Inflammatory macrophage treated with lipopolysaccharide for 4 hours (primary cell): Measurements from ENCODE around the gene UVRAG.

Experiments used
- DNase-seq: peaks from one replicate; pipeline ENCODE4 v3.0.0-alpha.2; 2020

UVRAG gene

DNA sequence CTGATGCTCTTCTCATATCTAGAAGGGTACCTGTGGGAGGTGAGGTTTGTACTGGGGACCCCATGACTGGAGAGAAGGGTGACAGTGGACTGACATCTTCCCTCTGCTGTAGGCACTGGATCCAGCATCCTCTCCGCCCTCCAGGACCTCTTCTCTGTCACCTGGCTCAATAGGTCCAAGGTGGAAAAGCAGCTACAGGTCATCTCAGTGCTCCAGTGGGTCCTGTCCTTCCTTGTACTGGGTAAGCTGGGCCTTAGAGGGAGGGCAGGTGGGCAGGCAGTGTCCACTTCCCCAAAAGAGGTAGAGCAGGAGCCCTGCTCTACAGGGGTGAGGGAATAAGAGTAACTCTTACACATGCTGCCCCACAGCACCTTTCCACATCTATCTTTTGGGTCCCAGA, 30.5 kb upstream of the UVRAG start:
- DNase-seq, result no peak

DNA sequence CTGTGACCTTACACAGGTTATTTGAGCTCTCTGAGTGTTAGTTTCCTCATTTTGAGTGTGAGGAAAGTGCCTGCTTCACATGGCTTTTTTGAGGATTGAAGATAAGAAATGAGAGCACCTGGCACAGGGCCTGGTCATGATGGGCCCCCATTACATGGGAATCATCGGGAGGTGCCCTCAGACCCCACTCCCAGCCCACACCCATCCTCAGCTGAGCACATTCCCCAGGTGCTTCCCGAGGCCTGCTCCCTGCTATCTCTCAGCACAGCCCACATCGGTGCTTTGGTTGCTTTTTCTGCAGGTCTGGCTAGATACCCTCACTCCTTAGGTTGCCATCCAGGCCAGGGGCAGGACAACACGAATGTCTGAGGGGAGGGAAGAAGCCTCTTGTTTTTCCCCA, 29.8 kb upstream of the UVRAG start:
- DNase-seq, result no peak

DNA sequence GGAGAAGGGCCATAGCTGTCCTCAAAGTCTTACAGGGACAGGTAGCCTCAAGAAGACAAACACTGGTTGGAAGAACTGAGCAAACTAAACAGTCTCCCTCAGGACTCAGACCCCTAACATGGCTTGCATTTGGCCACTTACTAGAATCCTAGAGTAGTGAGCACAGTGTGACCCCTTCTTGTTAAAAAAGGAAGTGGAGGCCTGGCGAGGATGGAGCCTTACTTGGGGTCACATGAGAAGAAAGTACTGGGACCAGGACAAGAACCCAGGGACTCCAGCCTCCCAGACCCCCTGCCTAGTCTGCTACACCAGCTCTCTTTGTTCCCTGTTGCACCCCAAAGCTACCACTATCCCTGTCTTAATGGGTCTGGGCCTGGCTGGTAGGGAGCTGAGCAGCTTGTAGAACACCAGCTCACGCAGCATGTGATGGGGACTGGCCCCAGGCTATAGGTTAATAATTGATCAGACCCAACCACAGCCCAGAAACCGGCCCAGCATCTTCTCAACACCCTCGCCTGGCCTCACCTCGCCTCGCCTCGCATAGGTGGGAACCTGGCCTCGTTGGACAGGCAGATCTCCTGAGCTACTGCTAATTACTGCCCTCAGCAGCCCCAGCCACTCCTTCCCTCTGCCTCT, 28.8 kb upstream of the UVRAG start:
- no peak for DNase-seq

DNA sequence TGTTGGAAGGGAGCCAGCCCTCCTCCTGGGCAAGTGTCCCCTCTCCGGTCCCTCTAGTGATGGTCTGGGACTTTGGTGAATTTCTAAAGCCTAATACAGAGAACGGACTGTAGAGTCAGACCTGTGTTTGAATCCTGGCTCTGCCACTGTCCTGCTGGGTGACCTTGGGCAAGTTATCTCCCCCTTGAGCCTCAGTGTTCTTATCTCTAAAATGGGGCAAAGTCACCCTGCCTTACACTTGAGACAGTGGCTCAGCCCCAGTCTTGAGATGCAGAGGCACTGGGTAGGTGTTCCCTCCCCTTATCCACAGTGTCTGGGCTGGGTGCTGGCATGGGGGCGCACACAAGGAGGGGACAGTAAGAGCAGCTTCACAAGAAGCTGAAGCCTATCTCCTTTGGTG, 25.5 kb upstream of the UVRAG start:
- DNase-seq, result no peak

DNA sequence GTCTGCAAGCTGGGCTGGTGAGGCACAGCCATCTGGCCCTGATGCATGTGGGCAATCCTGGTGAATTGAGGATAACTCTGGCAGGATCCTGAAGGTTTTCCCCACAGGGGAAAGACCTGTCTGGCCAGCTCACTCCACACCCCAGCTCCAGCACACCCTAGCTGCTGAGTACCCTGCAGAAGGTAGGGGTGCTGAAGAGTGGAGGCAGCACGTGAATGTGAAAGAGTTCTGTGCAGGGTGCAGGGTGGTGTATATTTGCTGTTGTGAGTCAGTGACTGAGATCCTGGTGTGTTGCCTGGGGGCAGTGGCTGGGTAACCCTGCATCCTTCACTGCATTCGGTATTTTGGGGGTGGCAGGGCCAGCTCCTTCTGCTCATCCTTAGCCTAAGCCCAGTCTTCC, 24.0 kb upstream of the UVRAG start:
- no peak for DNase-seq

DNA sequence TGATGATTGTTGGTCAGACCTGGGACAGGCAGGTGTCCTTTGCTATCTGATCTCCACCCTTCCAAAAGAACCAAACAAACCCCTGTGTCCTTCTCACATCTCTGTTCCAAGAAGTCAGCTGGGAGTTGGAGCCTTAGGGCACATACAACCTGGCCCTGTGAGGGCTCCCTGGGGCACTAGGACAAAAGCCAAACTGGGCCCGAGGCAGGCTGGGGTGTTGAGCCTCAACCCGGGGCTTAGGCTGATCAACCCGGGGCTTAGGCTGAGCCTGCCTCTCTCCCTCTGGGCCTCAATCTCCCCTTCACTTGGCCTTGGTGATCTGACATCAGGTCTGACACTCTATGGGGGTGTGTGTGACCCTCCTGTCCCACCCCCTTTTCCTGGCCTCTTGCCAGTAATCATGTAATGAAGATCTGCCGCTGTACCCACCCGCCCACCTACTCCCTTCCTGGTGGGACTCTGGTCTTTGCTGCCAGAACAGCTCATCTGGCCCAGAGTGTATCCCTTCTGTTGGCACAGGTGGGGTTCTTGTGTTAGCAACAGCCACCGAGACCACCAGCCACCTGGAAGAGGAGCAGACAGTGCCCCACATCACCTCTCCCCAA, 22.8 kb upstream of the UVRAG start:
- no peak for DNase-seq

DNA sequence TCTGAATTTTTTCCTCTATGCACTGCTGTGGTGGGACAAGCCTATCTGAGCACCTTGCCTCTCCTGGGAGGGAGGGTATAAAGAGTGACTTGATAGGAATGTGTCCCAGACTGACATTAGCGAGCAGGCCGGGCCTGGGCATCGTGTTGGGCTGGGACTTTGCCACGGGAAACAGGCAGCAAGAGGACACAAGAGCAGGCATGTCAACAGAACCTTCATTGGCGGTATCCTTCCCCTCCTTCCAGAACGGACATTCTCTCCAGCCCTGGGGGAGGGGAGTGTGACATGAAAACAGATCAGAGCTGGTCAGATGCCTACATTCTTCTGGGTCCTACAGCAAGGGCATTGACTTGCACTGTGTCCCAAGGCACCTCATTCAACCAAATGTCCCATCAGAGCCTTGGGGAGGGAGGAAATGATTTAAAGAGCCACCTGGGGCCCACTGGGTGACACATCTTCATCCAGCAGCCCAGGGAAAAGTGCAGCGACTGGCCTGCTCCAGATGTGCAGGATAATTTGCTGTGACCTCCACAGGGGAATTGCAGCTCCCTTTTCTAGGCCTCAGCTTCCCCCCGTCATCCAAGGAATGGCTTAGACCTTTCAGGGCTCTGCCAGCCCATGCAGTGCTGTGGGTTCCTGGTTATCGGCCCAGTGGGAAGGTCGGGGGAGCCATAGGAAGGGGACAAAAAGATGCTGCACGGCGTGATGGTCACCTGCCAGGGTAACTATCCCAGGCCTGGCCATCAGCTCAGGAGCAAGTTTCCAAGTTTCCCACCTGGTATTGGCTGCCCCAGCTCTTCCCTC, 21.8 kb upstream of the UVRAG start:
- DNase-seq, result no peak

DNA sequence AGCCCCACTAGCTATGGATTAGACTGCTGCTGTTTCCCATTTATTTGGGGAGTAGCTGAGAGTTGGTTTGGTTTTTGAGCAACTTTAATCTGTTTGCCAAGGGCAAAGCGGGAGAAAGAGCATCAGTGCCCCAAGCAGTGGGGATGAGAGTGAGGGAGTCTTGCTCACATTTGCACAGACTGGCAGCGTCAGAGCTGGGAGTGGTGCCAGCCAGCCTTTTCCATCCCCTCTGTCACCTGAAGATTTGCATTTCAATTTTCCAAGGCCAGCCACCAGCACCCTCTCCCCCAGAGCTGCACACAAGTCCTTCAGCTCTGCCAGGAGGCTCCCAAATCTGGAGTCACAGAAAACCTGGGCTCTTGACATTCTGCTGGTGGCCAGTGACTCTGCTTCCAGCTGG, 21.0 kb upstream of the UVRAG start:
- no peak for DNase-seq

DNA sequence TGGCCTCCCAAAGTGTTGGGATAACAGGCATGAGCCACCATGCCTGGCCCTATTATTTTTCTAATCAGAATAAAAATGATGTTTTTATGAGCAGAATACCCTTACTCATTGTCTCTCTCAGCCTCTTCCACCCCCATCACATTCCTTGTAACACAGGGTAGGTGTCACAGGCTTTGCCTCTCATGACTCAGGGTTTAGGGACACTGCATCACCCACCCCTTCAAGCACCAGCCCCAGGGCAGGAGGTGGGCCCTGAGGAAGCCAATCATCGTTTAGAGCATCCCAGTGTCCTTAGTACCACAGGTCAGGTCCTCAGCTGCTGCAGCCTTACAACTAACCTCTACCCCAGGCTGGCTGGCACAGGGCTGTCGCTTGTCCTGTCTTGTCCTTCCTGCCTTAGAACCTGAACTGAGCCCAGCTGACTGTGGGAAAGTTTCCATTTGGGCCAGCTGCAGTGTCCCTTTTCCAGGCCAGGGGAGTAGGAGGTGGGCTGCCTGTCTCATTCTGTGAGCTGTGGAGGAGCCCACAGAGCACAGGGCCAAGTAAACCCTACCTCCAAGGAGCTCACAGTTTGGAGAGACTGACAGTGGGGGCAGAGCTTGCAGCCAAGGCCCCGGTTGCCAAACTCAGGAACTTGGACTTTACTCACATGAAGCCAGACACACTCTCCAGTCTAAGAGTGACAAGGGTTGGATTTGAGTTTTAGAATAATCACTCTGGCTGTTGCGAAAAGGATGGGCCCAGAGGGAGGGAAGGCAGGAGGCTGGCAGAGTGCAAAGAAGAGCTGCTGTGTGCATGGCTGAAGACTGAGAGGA, 19.5 kb upstream of the UVRAG start:
- no peak for DNase-seq

DNA sequence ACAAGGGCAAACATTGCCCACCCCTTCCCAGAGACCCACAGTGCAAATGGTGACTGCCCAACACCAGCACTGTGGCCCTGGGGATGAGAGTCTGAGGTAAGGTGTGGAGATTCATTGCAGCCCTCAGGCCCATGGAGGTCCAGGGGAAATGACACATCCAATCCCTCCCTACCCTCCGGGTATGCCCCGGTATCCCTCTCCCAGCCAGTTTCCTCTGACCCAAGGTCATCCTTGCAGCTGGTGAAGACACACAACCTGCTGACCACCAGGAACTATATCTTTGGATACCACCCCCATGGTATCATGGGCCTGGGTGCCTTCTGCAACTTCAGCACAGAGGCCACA, 18.9 kb upstream of the UVRAG start:
- DNase-seq, result no peak

DNA sequence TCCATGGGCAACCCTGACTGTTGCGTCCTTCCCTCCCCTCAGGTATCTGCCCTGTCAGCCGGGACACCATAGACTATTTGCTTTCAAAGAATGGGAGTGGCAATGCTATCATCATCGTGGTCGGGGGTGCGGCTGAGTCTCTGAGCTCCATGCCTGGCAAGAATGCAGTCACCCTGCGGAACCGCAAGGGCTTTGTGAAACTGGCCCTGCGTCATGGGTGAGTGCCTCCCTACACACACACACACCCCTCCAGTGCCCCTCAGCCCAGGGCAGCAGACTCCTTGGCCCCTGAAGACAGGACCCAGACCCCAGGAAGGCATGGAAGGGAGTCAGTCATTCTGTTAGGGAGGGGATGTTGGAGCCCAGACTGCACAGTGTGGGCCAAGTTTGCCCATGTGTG, 17.9 kb upstream of the UVRAG start:
- DNase-seq, result no peak

DNA sequence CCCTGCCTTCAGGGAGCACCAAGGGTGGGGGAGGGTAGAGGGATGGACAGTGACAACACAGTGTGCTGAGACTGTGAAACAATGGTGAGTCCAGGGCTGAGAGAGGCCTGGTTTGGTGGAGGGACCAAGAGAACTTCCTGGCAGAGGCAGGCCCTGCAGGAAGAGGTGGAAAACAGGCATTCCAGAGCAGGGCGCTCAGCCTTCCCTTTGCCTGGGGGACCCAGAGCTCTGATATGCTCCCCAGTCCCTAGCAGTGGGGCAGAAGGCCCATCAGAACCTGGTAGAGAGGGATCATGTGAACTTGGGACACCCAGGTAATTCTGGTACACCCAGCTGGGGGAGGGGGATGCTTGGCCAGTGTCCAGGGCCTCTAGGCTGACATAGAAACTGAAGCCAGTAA, 17.2 kb upstream of the UVRAG start:
- no peak for DNase-seq

DNA sequence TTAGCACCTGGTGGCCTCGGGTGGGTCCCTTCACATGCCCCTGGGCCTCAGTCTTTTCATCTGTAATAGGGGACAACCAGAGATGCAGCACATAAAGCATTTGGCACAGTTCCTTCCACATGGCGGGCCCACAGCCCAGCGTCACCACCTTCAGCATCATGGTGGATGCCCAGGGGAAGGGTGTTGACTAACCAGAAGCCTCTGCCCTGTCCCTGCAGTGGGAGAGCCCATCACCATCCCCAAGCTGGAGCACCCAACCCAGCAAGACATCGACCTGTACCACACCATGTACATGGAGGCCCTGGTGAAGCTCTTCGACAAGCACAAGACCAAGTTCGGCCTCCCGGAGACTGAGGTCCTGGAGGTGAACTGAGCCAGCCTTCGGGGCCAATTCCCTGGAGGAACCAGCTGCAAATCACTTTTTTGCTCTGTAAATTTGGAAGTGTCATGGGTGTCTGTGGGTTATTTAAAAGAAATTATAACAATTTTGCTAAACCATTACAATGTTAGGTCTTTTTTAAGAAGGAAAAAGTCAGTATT, 14.8 kb upstream of the UVRAG start:
- no peak for DNase-seq

DNA sequence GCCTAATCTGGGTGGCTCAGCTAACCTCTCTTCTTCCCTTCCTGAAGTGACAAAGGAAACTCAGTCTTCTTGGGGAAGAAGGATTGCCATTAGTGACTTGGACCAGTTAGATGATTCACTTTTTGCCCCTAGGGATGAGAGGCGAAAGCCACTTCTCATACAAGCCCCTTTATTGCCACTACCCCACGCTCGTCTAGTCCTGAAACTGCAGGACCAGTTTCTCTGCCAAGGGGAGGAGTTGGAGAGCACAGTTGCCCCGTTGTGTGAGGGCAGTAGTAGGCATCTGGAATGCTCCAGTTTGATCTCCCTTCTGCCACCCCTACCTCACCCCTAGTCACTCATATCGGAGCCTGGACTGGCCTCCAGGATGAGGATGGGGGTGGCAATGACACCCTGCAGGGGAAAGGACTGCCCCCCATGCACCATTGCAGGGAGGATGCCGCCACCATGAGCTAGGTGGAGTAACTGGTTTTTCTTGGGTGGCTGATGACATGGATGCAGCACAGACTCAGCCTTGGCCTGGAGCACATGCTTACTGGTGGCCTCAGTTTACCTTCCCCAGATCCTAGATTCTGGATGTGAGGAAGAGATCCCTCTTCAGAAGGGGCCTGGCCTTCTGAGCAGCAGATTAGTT, 14.2 kb upstream of the UVRAG start:
- DNase-seq, result no peak

DNA sequence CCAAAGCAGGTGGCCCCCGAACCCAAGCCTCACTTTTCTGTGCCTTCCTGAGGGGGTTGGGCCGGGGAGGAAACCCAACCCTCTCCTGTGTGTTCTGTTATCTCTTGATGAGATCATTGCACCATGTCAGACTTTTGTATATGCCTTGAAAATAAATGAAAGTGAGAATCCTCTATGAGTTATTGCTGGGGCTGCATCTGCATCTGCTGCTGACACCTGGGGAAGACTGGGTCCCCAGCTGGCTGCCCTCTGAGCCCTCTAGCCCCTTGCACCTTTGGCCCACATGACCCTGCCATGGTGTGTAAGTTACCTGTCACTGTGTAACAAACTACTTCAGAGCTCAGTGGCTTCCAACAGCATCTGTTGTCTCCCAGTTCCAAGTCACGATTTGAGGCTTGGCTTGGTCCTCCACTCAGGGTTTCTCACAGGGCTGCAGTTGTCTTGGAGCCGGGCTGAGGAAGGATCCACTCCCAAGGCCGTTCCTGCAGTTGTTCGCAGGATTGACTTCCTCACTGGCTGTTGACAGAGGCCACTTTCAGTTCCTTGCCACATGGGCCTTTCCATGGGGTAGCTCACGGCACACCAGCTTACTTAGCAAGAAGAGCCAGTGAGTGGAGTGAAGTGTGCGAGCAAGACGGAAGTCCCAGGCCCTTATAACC, 13.5 kb upstream of the UVRAG start:
- peak; percentile 88 for DNase-seq

DNA sequence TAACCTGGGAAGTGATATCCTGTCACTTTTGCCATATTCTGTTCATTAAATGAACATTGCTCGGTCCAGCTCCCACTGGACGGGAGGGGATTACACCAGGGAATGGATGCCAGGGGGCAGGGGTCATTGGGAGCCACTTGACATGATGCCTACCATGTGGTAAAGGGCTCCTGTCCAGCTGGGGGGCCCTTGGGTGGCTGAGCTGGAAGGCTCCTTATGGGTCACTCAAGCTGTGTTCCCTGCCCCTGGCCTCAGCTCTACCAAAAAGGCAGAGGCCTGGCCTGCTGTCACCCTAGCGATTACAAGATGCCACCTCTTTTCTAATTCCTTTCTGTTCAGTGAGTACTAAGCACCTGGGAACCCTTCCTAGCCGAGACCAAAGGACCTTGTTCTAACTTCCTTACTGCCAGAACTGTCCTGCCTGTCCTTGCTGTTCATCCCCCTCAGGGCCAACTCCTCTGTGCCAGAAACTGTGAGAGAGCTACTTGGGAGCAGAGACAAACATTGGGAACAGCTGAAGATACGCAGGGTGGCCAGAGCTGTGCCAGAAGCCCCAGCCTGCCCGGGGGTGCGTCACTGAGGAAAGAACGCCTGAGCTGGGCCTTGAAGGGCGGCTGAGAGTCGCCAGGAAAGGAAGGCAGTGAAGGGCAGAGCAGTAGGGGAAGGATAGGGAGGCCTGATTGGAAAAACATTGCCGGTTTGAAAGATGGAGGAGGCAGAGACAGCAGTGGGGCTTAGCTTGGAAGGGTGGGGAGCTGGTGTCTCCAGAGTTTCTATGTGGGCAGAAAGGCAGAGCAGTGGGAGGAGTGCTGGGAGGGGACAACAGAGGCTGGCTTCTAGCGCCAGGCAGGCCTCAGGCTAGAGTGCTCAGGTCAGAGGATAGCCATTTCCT, 12.7 kb upstream of the UVRAG start:
- no peak for DNase-seq

DNA sequence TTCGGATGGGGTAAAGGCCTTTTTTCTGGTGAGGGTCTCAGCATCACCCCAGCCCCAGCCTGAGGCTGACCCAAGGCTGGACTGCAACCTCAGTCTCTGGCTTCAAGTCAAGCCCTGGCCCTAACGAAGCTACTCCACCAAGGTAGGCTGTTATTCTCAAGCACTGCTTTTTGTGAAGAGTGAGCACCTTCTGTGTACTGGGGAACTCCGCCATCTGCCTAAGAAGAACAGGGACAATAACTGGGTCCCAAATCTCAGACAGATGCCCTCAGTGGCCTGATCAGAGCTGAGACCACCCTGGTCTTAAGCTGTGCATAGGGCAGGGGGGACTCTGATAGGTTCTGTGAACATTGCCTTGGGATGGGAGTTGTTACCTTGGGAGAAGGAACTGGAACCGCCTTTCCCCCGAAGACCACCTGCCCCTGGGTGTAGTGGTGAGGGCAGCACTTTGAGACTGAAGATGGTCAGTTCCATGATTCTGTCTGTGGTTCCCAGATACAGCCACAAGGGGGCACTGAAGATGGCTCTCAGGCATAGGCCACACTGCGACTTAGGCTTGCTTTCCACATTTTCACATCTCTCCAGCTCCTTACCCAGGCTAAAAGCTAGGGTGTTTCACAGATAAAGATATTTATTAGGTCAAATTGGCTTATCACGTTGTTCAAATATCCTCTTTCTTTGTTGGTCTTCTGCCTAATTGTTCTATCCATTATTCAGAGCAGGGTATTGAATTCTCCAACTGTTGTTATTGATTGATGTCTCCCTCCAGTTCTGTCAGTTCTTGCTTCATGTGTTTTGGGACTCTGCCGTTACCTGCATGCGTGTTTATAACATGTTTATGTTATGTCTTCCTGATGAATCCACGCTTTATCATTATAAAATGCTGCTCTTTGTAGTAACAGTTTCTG, 11.8 kb upstream of the UVRAG start:
- DNase-seq, result peak; percentile 72

DNA sequence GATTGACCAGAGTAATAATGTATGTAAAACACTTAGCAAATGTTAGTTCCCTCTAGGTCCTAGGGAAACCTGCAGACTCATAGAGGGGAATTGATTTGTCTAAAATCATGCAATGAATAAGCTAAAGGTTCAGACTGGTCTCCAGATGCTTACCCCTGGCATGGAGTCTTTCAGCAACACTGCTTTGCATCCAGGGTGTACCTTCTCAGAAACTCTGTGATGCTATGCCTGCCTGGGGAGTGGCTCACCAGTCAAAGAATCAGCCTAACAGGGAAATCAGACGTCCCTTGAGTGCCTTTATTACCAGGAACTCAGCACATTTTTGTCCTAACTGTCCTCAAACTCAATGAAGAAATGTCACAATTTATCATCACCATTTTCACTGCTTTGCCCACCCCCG, 5.9 kb upstream of the UVRAG start:
- DNase-seq, result no peak

DNA sequence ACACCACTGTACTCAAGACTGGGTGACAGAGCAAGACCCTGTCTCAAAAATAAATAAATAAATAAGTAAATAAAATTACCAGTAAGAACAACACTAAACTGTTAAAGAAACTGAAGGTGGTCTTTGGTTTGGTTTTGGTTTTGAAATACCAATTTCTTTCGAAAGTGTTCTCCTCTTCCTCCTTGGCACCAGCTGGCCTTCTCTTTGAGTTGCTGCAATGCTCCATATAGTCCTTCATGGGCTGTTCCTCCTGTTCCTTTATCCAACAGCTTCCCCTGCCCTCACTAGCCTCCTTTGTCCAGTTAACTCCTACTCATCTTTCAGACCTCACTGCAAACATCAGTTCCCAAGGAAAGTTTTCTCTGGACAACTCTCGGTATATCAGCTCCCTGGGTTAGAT, 5.0 kb upstream of the UVRAG start:
- DNase-seq, result peak; percentile 68
